GM21515 (cell line): Measurements from ENCODE around the gene RNF128.
"Not testable (repeated sequence)": the region's sequence is repeated elsewhere in the genome, so short reads cannot be mapped to it uniquely, and the experiment has no call there.

Experiments
- ATAC-seq: cut with Tn5 transposase; IDR thresholded peaks from one replicate; pipeline ENCODE4 v1.9.1; 2021; ENCODE audit not compliant: unreplicated experiment

RNF128 gene

GRCh38 chrX:106742805-106743204, 16.3 kb downstream of the RNF128 start:
- no peak for ATAC-seq

- no peak for ATAC-seq
Observed at GRCh38 chrX:106748377-106748776, 21.9 kb downstream of the RNF128 start.

GRCh38 chrX:106751407-106751806, 24.9 kb downstream of the RNF128 start:
- ATAC-seq: no peak

- no peak for ATAC-seq
Observed at GRCh38 chrX:106752101-106752678, 25.7 kb downstream of the RNF128 start.

GRCh38 chrX:106769288-106769687, 42.8 kb downstream of the RNF128 start:
- not testable (repeated sequence) for ATAC-seq

- no peak for ATAC-seq
Observed at GRCh38 chrX:106774981-106775380, 48.5 kb downstream of the RNF128 start.

GRCh38 chrX:106780264-106780663, 53.8 kb downstream of the RNF128 start:
- no peak for ATAC-seq

GRCh38 chrX:106780664-106781377, 54.3 kb downstream of the RNF128 start:
- no peak for ATAC-seq

GRCh38 chrX:106783716-106784115, 57.2 kb downstream of the RNF128 start:
- ATAC-seq: no peak

GRCh38 chrX:106791495-106791894, 65.0 kb downstream of the RNF128 start:
- no peak for ATAC-seq

- ATAC-seq: peak; percentile 10
Observed at GRCh38 chrX:106802063-106802387, 75.5 kb downstream of the RNF128 start.

- peak; percentile 99 for ATAC-seq
Observed at GRCh38 chrX:106802388-106803275, 76.1 kb downstream of the RNF128 start, which contains the start of gene TBC1D8B. Gene TBC1D8B (plus strand): TSS chrX:106802673. CDS start chrX:106802854, 181 bp downstream.

- no peak for ATAC-seq
Observed at GRCh38 chrX:106811131-106811910, 84.8 kb downstream of the RNF128 start.

- not testable (repeated sequence) for ATAC-seq
Observed at GRCh38 chrX:106812930-106813329, 86.4 kb downstream of the RNF128 start.

GRCh38 chrX:106814093-106814492, 87.6 kb downstream of the RNF128 start:
- ATAC-seq: not testable (repeated sequence)
